Caco-2 (cell line): ENCODE results near the gene TYMP. TPM values are rescaled to one million over a fixed set of nuclear protein-coding genes. Genes with fewer than 3 reads are reported as not detected.

Source experiments
- BruUV-seq: library from RNA; stranded (reverse); fragments of 400-500 nt; replicated peaks from 2 replicates; lab custom pipeline; 2021; lab: Mats Ljungman, UMichigan
- CTCF ChIA-PET: fragments of 300-600 bp; sonication (Branson Sonifier 250); formaldehyde crosslinking; loops from one replicate; lab custom pipeline; 2022; ENCODE audit warnings: antibody characterized with exemption; lab: Charles Lee
- POLR2A ChIA-PET: fragments of 300-600 bp; sonication (Branson Sonifier 250); formaldehyde crosslinking; loops from one replicate; lab custom pipeline; 2022; ENCODE audit warnings: antibody characterized with exemption; lab: Charles Lee
- DNase-seq, 2 experiments: peaks; one replicate each; pipeline versions ENCODE4 v3.0.0 to v3.0.0-alpha.2; 2020 to 2022
- H3K27me3 ChIP-seq: replicated peaks from 2 replicates; pipeline ENCODE4 v1.6.0; 2011; ENCODE audit warnings: low read length; ENCODE audit not compliant: control insufficient read depth, insufficient read depth
- H3K36me3 ChIP-seq: 2 replicates; pipeline ENCODE4 v1.5.1; 2011; ENCODE audit warnings: low read length; ENCODE audit not compliant: control insufficient read depth, insufficient read depth
- H3K4me1 ChIP-seq: fragments of 250-450 bp; sonication (Bioruptor Pico); 2 replicates; pipeline ENCODE4 v1.5.1; 2020; ENCODE audit warnings: mild to moderate bottlenecking
- H3K4me3 ChIP-seq: 2 replicates; pipeline ENCODE4 v1.5.1; 2011; ENCODE audit warnings: low read depth, mild to moderate bottlenecking, control low read depth, low read length
- H3K9me3 ChIP-seq: fragments of 250-450 bp; sonication (Bioruptor Pico); 2 replicates; pipeline ENCODE4 v1.5.1; 2020; ENCODE audit warnings: mild to moderate bottlenecking, moderate library complexity
- H3K27ac Mint-ChIP-seq: one replicate; pipeline ENCODE4 v1.8.0; 2022; ENCODE audit warnings: mixed read lengths; ENCODE audit not compliant: unreplicated experiment
- H3K27me3 Mint-ChIP-seq: one replicate; pipeline ENCODE4 v1.8.0; 2022; ENCODE audit warnings: mixed read lengths; ENCODE audit not compliant: insufficient read depth, unreplicated experiment
- H3K36me3 Mint-ChIP-seq: one replicate; pipeline ENCODE4 v1.8.0; 2022; ENCODE audit warnings: mild to moderate bottlenecking, mixed read lengths; ENCODE audit not compliant: insufficient read depth, unreplicated experiment
- H3K4me1 Mint-ChIP-seq: one replicate; pipeline ENCODE4 v1.8.0; 2022; ENCODE audit warnings: low read depth, mixed read lengths; ENCODE audit not compliant: unreplicated experiment
- H3K4me3 Mint-ChIP-seq: one replicate; pipeline ENCODE4 v1.8.0; 2022; ENCODE audit warnings: mild to moderate bottlenecking, moderate library complexity, mixed read lengths; ENCODE audit not compliant: unreplicated experiment
- H3K9me3 Mint-ChIP-seq: one replicate; pipeline ENCODE4 v1.8.0; 2022; ENCODE audit warnings: mixed read lengths; ENCODE audit not compliant: unreplicated experiment
- CTCF ChIP-seq, 2 experiments: fragments of 200-600 bp in 1 of 2; IDR thresholded peaks; 1 replicate in 1 of 2; 2 replicates in 1 of 2; pipeline versions ENCODE4 v1.5.1 to v1.8.0; 2011 to 2022; ENCODE audit warnings: antibody characterized with exemption in 1 of 2, control low read depth in 1 of 2, inconsistent platforms in 1 of 2, low read depth in 1 of 2, low read length in 1 of 2, mild to moderate bottlenecking in 1 of 2, moderate library complexity in 1 of 2; ENCODE audit not compliant: insufficient read depth in 1 of 2, severe bottlenecking in 1 of 2, unreplicated experiment in 1 of 2
- intact Hi-C: fragments of 100-400 bp; cut with micrococcal nuclease; formaldehyde crosslinking; loops from one replicate; pipeline ENCODE4 v1.10.0; 2022; ENCODE audit not compliant: unreplicated experiment
- total RNA-seq: library from RNA; stranded (reverse); gene quantifications from 2 replicates; pipeline ENCODE4 v1.2.3, GENCODE V29; 2022

TYMP gene
- total RNA-seq, 1 experiment from 2014 or later: 3.9 TPM

DNA sequence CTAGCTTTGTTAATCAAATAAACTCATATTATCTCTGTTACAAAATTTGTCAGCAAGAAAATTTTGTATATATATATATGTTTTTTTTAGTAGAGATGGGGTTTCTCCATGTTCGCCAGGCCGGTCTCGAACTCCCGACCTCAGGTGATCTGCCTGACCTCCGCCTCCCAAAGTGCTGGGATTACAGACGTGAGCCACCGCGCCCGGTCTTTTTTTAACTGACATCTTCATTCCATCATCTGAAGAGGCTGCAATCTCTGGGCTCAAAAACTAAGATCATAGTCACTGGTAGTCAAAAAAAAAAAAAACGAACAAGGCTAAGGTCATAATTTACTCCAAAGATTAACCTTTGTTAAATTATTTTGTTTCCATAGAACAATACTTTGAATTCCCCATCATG lies 10.6 kb upstream of the TYMP start:
- POLR2A ChIA-PET: no interaction called here
- H3K27ac Mint-ChIP-seq: no peak overlapping the region
- no peaks in the 10 kb centered on the region for H3K27me3 ChIP-seq
- H3K4me3 ChIP-seq: no peak overlapping the region
- no peak overlapping the region for H3K4me3 Mint-ChIP-seq
- DNase-seq: no peak
- H3K4me1 ChIP-seq: peaks cover 25% of the 10 kb centered on the region
- H3K9me3 ChIP-seq: no peaks in the 10 kb centered on the region
- peaks cover 6% of the 10 kb centered on the region for H3K36me3 Mint-ChIP-seq
- no peaks in the 10 kb centered on the region for H3K9me3 Mint-ChIP-seq
- BruUV-seq: no TSS peak
- no peak for TF ChIP-seq CTCF (IDR thresholded peaks at IDR 0.05; ENCODE audit: insufficient read depth in 1 of 2, low read depth in 1 of 2, low read length in 1 of 2, severe bottlenecking in 1 of 2, unreplicated experiment in 1 of 2)
- H3K36me3 ChIP-seq: no peaks in the 10 kb centered on the region
- intact Hi-C loops: no loop called here
- no peaks in the 10 kb centered on the region for H3K27me3 Mint-ChIP-seq
- CTCF ChIA-PET: interaction anchor here (0.6 to 1.7 kb wide), 3 partner anchors 15 to 26 kb away, joined by 3 to 9 read pairs (median 3); partner anchors contain the start of genes SCO2 and SYCE3
- peaks cover 7% of the 10 kb centered on the region for H3K4me1 Mint-ChIP-seq

DNA sequence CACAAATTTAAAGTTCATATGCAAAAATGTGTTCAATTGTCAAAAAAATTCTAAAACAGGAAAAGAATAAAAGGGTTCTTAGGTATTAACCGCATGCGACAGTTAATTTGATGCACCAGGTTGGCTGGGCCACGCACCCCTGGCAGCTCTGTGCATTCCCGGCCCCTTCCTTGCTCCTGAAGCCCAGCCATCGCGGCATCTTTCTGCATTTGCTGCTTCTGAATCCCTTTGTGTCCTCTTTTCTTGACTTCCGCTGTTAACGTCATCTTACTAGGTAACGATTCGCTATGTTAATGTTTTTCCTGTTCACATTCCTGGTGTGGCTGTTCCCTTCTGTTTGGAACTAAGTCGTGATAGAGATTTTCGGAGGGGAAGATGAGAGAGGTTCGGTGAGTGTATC lies 8.0 kb upstream of the TYMP start:
- intact Hi-C loops: no loop called here
- Histone ChIP-seq H3K4me1 (peaks cover 45% of the 10 kb centered on the region), H3K36me3 (no peaks in the 10 kb centered on the region), H3K27me3 (no peaks in the 10 kb centered on the region), H3K4me3 (no peak overlapping the region), H3K9me3 (no peaks in the 10 kb centered on the region)
- Mint-ChIP-seq H3K4me3 (no peak overlapping the region), H3K36me3 (peaks cover 1% of the 10 kb centered on the region), H3K4me1 (peaks cover 28% of the 10 kb centered on the region), H3K27ac (peak overlapping the region; percentile 2), H3K27me3 (no peaks in the 10 kb centered on the region), H3K9me3 (no peaks in the 10 kb centered on the region)
- CTCF ChIA-PET: no interaction called here
- no peak for DNase-seq
- no peak for TF ChIP-seq CTCF (IDR thresholded peaks at IDR 0.05; ENCODE audit: insufficient read depth in 1 of 2, low read depth in 1 of 2, low read length in 1 of 2, severe bottlenecking in 1 of 2, unreplicated experiment in 1 of 2)
- no TSS peak for BruUV-seq
- POLR2A ChIA-PET: interaction anchor here (0.6 kb wide), 1 partner anchor 12 kb away, joined by 3 read pairs; the partner anchor contains the start of gene SCO2

GRCh38 chr22:50536226-50536625 lies 6.4 kb upstream of the TYMP start:
- no peak overlapping the region for H3K27ac Mint-ChIP-seq
- ChIA-PET CTCF (interaction anchor here (1.2 kb wide), 1 partner anchor 10 kb away, joined by 3 read pairs; no protein-coding TSS in a partner anchor), POLR2A (interaction anchor here (0.7 kb wide), 1 partner anchor 9 kb away, joined by 11 read pairs; the partner anchor contains the start of gene KLHDC7B)
- TF ChIP-seq CTCF (IDR thresholded peaks at IDR 0.05; ENCODE audit: insufficient read depth in 1 of 2, low read depth in 1 of 2, low read length in 1 of 2, severe bottlenecking in 1 of 2, unreplicated experiment in 1 of 2): no peak
- Histone ChIP-seq H3K9me3 (no peaks in the 10 kb centered on the region), H3K4me3 (no peak overlapping the region), H3K36me3 (no peaks in the 10 kb centered on the region), H3K27me3 (no peaks in the 10 kb centered on the region), H3K4me1 (peaks cover 52% of the 10 kb centered on the region)
- H3K36me3 Mint-ChIP-seq: peaks cover 15% of the 10 kb centered on the region
- H3K4me1 Mint-ChIP-seq: peaks cover 32% of the 10 kb centered on the region
- DNase-seq: no peak
- H3K4me3 Mint-ChIP-seq: no peak overlapping the region
- H3K27me3 Mint-ChIP-seq: no peaks in the 10 kb centered on the region
- no TSS peak for BruUV-seq
- H3K9me3 Mint-ChIP-seq: no peaks in the 10 kb centered on the region
- intact Hi-C loops: no loop called here
